Liver (tissue), 9 donors: ENCODE data around the gene SH3BP5. TPM values are rescaled to one million over a fixed set of nuclear protein-coding genes. Genes with fewer than 3 reads are reported as not detected.

ENCODE experiments used
- DNase-seq: peaks from one replicate; pipeline ENCODE4 v3.0.0-alpha.2; 2017; ENCODE audit warnings: low spot score
- H3K27ac ChIP-seq, 2 donors: one replicate each; pipeline ENCODE4 v1.7.0; 2013; ENCODE audit warnings: inconsistent platforms in 2 of 2, low read length in 2 of 2, control low read depth in 1 of 2, low read depth in 1 of 2, mild to moderate bottlenecking in 1 of 2
- H3K27me3 ChIP-seq, 4 donors: one replicate each; pipeline versions ENCODE4 v1.6.1 to v1.7.0; 2013; ENCODE audit warnings: low read length in 3 of 4, inconsistent platforms in 1 of 4, mild to moderate bottlenecking in 1 of 4, moderate library complexity in 1 of 4; ENCODE audit not compliant: control insufficient read depth in 4 of 4, insufficient read depth in 4 of 4
- H3K36me3 ChIP-seq, 4 donors: one replicate each; pipeline versions ENCODE4 v1.6.1 to v1.7.0; 2013; ENCODE audit warnings: low read length in 3 of 4, mild to moderate bottlenecking in 3 of 4, low read depth in 1 of 4, moderate library complexity in 1 of 4; ENCODE audit not compliant: control insufficient read depth in 4 of 4, insufficient read depth in 3 of 4
- H3K4me1 ChIP-seq, 4 donors: one replicate each; pipeline versions ENCODE4 v1.6.1 to v1.7.0; 2013; ENCODE audit warnings: low read length in 3 of 4, mild to moderate bottlenecking in 3 of 4, moderate library complexity in 1 of 4; ENCODE audit not compliant: control insufficient read depth in 4 of 4, insufficient read depth in 4 of 4
- H3K4me3 ChIP-seq, 3 donors: one replicate each; pipeline versions ENCODE4 v1.6.1 to v1.7.0; 2013; ENCODE audit warnings: low read length in 3 of 3, control low read depth in 1 of 3, low read depth in 1 of 3, mild to moderate bottlenecking in 1 of 3
- H3K9ac ChIP-seq, 2 donors: one replicate each; pipeline ENCODE4 v1.7.0; 2013; ENCODE audit warnings: low read length in 2 of 2, mild to moderate bottlenecking in 2 of 2, moderate library complexity in 2 of 2, control low read depth in 1 of 2, low read depth in 1 of 2
- H3K9me3 ChIP-seq, 4 donors: one replicate each; pipeline versions ENCODE4 v1.6.1 to v1.7.0; 2013; ENCODE audit warnings: low read length in 3 of 4; ENCODE audit not compliant: control insufficient read depth in 4 of 4
- ATF3 ChIP-seq: IDR thresholded peaks from 2 replicates; pipeline ENCODE4 v1.6.1; 2016; ENCODE audit warnings: antibody characterized with exemption
- CTCF ChIP-seq: fragments of 150-350 bp; IDR thresholded peaks from 2 replicates; pipeline ENCODE4 v1.5.1; 2017; ENCODE audit warnings: improper control_type of control experiment, low read depth, low read length; ENCODE audit not compliant: missing input control
- EGR1 ChIP-seq, 2 donors: IDR thresholded peaks; 2 replicates each; pipeline ENCODE4 v1.6.1; 2016 to 2018; ENCODE audit warnings: antibody characterized with exemption in 2 of 2, low read depth in 2 of 2
- FOXA1 ChIP-seq: IDR thresholded peaks from 2 replicates; pipeline ENCODE4 v1.6.1; 2016; ENCODE audit warnings: antibody characterized with exemption
- FOXA2 ChIP-seq: IDR thresholded peaks from 2 replicates; pipeline ENCODE4 v1.6.1; 2016; ENCODE audit warnings: antibody characterized with exemption
- GABPA ChIP-seq, 2 donors: IDR thresholded peaks in 1 of 2; conservative IDR thresholded peaks in 1 of 2; 2 replicates each; pipeline ENCODE4 v1.6.1; 2016; ENCODE audit warnings: antibody characterized with exemption in 2 of 2, mild to moderate bottlenecking in 1 of 2, moderate library complexity in 1 of 2
- HNF4A ChIP-seq, 2 donors: conservative IDR thresholded peaks; 2 replicates each; pipeline ENCODE4 v1.6.1; 2016; ENCODE audit warnings: antibody characterized with exemption in 2 of 2, mild to moderate bottlenecking in 2 of 2
- HNF4G ChIP-seq: IDR thresholded peaks from 2 replicates; pipeline ENCODE4 v1.6.1; 2016; ENCODE audit warnings: antibody characterized with exemption
- JUND ChIP-seq, 2 donors: IDR thresholded peaks; 2 replicates each; pipeline ENCODE4 v1.6.1; 2016; ENCODE audit warnings: antibody characterized with exemption in 2 of 2
- MAX ChIP-seq: IDR thresholded peaks from 2 replicates; pipeline ENCODE4 v1.6.1; 2016; ENCODE audit warnings: antibody characterized with exemption
- NR2F2 ChIP-seq: IDR thresholded peaks from 2 replicates; pipeline ENCODE4 v1.6.1; 2016; ENCODE audit warnings: antibody characterized with exemption
- RAD21 ChIP-seq, 2 donors: IDR thresholded peaks; 2 replicates each; pipeline ENCODE4 v1.6.1; 2016; ENCODE audit warnings: antibody characterized with exemption in 2 of 2, mild to moderate bottlenecking in 2 of 2
- RXRA ChIP-seq, 2 donors: IDR thresholded peaks; 2 replicates each; pipeline ENCODE4 v1.6.1; 2017 to 2018; ENCODE audit warnings: antibody characterized with exemption in 2 of 2, mild to moderate bottlenecking in 1 of 2
- SP1 ChIP-seq: IDR thresholded peaks from 2 replicates; pipeline ENCODE4 v1.6.1; 2018; ENCODE audit warnings: antibody characterized with exemption, mild to moderate bottlenecking
- YY1 ChIP-seq: IDR thresholded peaks from 2 replicates; pipeline ENCODE4 v1.6.1; 2016; ENCODE audit warnings: antibody characterized with exemption, mild to moderate bottlenecking
- ZBTB33 ChIP-seq: IDR thresholded peaks from 2 replicates; pipeline ENCODE4 v1.6.1; 2016; ENCODE audit warnings: antibody characterized with exemption
- WGBS: extraction: QIAGEN DNeasy Blood & Tissue Kit; methylation state at CpG from one replicate; pipeline ENCODE4 v1.1.7; 2013; 5-methylcytosine and 5-hydroxymethylcytosine counted together
- polyA plus RNA-seq, 2 donors: library from polyadenylated mRNA; stranded (reverse) in 1 of 2; unstranded in 1 of 2; fragments of 200-250 nt in 1 of 2; fragments of >200 nt in 1 of 2; fragmentation: Nextera tagmentation in 1 of 2; extraction: Ambion mirVana in 1 of 2; gene quantifications; one replicate each; pipeline versions ENCODE4 v1.2.1 to v1.2.3, GENCODE V29; 2013 to 2015
- total RNA-seq, 2 donors: library from RNA; depleted of rRNA; stranded (reverse); fragments of >200 nt; gene quantifications; one replicate each; pipeline ENCODE4 v1.2.3, GENCODE V29; 2014
- donor health status: healthy.
- donor health status: healthy.
- donor health status: healthy.
- donor health status: healthy.
- donor health status: healthy.

The SH3BP5 gene
- total and polyA plus RNA-seq, 4 donors = 3.5 to 17.9 (median 11.8) TPM

GRCh38 chr3:15284121-15284889 lies 48.1 kb downstream of the SH3BP5 start:
- Histone ChIP-seq H3K9me3 (no peaks in the 10 kb centered on the region), H3K36me3 (peaks cover 0 to 9% (median 0%) of the 10 kb centered on the region in 4 donors), H3K4me3 (no peak overlapping the region), H3K27me3 (no peaks in the 10 kb centered on the region), H3K9ac (no peak overlapping the region), H3K4me1 (peaks cover 0 to 7% (median 2%) of the 10 kb centered on the region in 4 donors), H3K27ac (no peak overlapping the region)
- 91% methylated on average over 5 of the region's 5 CpGs for WGBS
- TF ChIP-seq CTCF (no peak), MAX (no peak), YY1 (no peak), ZBTB33 (no peak), JUND (IDR thresholded peaks at IDR 0.05) (no peak), RAD21 (IDR thresholded peaks at IDR 0.05) (no peak), GABPA (IDR thresholded peaks at IDR 0.05 in 1 of 2, conservative IDR thresholded peaks at IDR 0.05 in 1 of 2) (no peak), NR2F2 (no peak), HNF4G (no peak), FOXA1 (no peak), HNF4A (conservative IDR thresholded peaks at IDR 0.05) (no peak), SP1 (no peak), FOXA2 (no peak), RXRA (IDR thresholded peaks at IDR 0.05) (no peak), EGR1 (IDR thresholded peaks at IDR 0.05; ENCODE audit: low read depth in 2 of 2) (no peak), ATF3 (no peak)
- no peak for DNase-seq

GRCh38 chr3:15283702-15284101 lies 48.7 kb downstream of the SH3BP5 start:
- WGBS = 98% methylated on average over 1 of the region's 1 CpG
- Histone ChIP-seq H3K4me3 (no peak overlapping the region), H3K27me3 (no peaks in the 10 kb centered on the region), H3K9ac (no peak overlapping the region), H3K9me3 (no peaks in the 10 kb centered on the region), H3K4me1 (peaks cover 0 to 7% (median 2%) of the 10 kb centered on the region in 4 donors), H3K27ac (no peak overlapping the region), H3K36me3 (peaks cover 0 to 9% (median 0%) of the 10 kb centered on the region in 4 donors)
- TF ChIP-seq JUND (IDR thresholded peaks at IDR 0.05) (no peak), SP1 (no peak), RAD21 (IDR thresholded peaks at IDR 0.05) (no peak), ZBTB33 (no peak), ATF3 (no peak), EGR1 (IDR thresholded peaks at IDR 0.05; ENCODE audit: low read depth in 2 of 2) (no peak), HNF4A (conservative IDR thresholded peaks at IDR 0.05) (no peak), YY1 (no peak), GABPA (IDR thresholded peaks at IDR 0.05 in 1 of 2, conservative IDR thresholded peaks at IDR 0.05 in 1 of 2) (no peak), RXRA (IDR thresholded peaks at IDR 0.05) (no peak)
- DNase-seq = no peak
